NOMO-1 treated with dmso at 0.1 percent for 144 hours (cell line): ENCODE measurements around the gene RUNX2.
"Not testable (repeated sequence)": the region's sequence is repeated elsewhere in the genome, so short reads cannot be mapped to it uniquely, and the experiment has no call there.

Experiments
- DNase-seq: peaks from one replicate; lab custom pipeline; 2025; ENCODE audit not compliant: unreplicated experiment; lab: John Stamatoyannopoulos, UW

Gene RUNX2

DNA sequence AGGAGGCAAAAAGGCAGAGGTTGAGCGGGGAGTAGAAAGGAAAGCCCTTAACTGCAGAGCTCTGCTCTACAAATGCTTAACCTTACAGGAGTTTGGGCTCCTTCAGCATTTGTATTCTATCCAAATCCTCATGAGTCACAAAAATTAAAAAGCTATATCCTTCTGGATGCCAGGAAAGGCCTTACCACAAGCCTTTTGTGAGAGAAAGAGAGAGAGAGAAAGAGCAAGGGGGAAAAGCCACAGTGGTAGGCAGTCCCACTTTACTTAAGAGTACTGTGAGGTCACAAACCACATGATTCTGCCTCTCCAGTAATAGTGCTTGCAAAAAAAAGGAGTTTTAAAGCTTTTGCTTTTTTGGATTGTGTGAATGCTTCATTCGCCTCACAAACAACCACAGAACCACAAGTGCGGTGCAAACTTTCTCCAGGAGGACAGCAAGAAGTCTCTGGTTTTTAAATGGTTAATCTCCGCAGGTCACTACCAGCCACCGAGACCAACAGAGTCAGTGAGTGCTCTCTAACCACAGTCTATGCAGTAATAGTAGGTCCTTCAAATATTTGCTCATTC, at the start of gene RUNX2:
Gene RUNX2, plus strand, starts transcription at position 375 of the 567 bp plus-strand sequence. CDS start 397 bp downstream, outside the sequence.
- DNase-seq, result no peak

DNA sequence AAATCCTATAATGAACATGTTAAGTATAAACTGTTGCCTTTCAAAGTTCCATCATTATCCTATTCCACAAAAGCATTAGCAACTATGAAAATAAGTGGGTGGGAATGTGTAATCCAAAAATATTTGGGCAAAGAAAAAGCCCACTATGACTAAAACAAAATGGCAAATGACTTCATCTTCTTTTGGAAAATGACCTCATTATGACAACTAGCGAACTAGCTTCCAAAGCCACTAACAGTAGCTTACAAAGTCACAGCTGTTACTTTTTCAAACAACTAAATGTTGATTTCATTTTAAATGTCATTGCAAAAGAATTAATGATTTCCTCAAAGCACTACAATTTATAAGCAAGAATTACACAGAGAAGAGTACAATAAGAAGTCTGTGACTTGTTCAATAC, 49.8 kb upstream of the RUNX2 start:
- no peak for DNase-seq

GRCh38 chr6:45286707-45287106, 41.4 kb upstream of the RUNX2 start:
- not testable (repeated sequence) for DNase-seq

GRCh38 chr6:45289751-45290514, 38.2 kb upstream of the RUNX2 start:
- DNase-seq, result no peak

DNA sequence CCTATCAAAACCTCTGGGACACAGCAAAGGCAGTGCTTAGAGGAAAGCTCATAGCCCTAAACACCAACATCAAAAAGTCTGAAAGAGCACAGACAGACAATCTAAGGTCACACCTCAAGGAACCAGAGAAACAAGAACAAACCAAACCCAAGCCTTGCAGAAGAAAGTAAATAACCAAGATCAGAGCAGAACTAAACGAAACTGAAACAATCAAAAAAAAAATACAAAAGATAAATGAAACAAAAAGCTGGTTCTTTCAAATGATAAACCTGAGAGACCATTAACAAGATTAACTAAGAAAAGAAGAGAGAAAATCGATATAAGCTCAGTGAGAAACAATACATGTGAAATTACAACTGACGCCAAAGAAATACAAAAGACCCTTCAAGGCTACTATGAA, 34.8 kb upstream of the RUNX2 start:
- DNase-seq, result no peak

GRCh38 chr6:45294065-45294701, 33.9 kb upstream of the RUNX2 start:
- not testable (repeated sequence) for DNase-seq

GRCh38 chr6:45297320-45297719, 30.8 kb upstream of the RUNX2 start:
- DNase-seq, result no peak

GRCh38 chr6:45299096-45299581, 29.0 kb upstream of the RUNX2 start:
- DNase-seq, result no peak

- DNase-seq, result no peak
These were observed 27.4 kb upstream of the RUNX2 start for GRCh38 chr6:45300736-45301135.

- no peak for DNase-seq
These were observed 26.6 kb upstream of the RUNX2 start for GRCh38 chr6:45301348-45302142.

GRCh38 chr6:45302832-45303231, 25.3 kb upstream of the RUNX2 start:
- no peak for DNase-seq

DNA sequence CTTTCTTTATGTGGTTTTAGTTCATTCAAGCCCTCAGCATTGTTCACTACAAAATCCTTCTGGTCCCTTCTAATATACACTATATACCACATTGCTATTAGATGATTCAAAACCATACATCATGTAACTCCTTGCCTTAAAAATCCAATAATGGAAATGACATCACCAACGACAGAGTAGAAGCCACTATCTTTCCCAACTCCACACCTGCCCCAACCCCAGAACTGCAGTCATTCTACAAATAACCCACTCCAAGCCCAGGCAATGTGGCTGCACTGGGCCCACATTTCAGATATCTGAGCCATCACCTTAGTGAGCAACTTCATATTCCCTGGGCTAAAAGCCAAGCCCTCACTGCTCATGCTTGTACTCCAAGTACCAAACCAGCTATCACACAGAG, 22.6 kb upstream of the RUNX2 start:
- DNase-seq, result no peak

DNA sequence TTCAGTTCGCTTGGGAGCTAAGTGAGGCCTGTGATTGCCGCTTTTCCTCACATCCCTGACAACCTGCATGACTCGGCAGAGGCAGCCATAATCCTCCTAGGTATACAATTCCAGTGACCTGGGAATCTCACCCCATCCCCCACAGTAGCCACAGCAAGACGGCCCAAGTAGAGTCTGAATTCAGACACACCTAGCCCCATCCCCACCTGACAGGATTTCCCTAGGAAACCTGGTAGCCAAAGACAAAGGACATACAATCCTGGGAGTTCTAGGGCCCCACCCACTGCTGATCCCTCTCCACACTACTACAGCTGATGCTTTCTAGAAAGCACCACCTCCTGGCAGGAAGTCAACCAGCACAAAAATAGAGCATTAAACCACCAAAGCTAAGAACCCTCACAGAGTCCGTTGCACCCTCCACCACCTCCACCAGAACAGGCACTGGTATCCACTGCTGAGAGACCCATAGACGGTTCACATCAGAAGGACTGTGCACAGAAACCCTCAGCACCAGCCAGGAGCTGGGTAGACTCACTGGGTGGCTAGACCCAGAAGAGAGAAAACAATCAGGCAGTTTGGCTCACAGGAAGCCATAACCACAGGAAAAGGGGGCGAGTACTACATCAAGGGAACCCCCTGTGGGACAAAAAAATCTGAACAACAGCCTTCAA, 17.9 kb upstream of the RUNX2 start:
- no peak for DNase-seq

DNA sequence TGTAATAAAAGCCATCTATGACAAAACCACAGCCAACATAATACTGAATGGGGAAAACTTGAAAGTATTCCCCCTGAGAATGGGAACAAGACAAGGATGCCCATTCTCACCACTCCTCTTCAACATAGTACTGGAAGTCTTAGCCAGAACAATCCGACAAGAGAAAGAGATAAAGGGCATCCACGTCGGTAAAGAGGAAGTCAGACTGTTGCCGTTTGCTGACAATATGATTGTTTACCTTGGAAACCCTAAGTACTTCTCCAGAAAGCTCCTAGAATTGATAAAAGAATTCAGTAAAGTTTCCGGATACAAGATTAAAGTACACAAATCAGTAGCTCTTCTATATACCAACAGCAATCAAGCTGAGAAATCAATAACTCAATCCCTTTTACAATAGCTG, 14.0 kb upstream of the RUNX2 start:
- no peak for DNase-seq

GRCh38 chr6:45320349-45320748, 7.8 kb upstream of the RUNX2 start:
- no peak for DNase-seq

GRCh38 chr6:45323656-45324224, 4.4 kb upstream of the RUNX2 start:
- DNase-seq, result no peak

DNA sequence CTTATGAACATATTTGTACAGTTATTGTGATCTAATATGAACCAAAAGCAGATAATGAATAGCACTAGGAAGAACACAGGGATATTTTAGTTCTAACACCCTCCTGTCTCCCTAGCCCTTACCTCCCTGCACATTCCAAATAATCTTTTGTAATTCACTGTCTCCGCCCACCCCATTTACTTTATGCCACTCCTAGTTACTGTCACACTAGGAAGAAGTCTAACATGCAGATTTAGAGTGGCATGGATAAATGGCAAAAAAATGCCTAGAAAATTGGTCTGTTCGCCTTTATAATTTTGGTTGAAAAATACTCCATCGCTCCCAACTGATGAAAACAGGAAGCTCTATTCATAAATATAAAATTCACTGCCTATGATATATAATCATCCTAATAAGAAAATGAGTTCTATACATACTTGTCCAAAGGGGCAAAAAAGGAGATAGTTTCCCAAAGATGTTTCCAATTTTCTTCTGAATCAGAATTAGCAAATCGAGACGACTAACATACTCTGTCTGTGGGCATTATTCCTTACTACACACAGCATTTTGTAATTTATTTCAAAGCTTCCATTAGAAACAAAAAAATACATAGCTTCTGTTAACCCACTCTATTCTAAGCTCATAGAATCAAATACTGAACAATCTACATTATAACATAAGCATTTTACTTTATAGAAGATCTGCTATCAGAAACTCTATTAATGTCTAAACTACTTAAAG, 1.3 kb upstream of the RUNX2 start:
- DNase-seq, result no peak

DNA sequence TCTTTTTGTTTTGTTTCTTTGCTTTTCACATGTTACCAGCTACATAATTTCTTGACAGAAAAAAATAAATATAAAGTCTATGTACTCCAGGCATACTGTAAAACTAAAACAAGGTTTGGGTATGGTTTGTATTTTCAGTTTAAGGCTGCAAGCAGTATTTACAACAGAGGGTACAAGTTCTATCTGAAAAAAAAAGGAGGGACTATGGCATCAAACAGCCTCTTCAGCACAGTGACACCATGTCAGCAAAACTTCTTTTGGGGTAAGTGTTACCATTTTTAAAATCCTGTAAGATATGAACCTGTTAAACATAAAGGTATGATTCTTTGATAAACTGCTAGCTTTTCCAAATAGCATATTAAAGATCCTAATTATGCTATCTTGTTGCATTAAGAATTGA, 393 bp downstream of the RUNX2 start:
- DNase-seq, result no peak

GRCh38 chr6:45344900-45345299, 16.8 kb downstream of the RUNX2 start:
- DNase-seq, result no peak

DNA sequence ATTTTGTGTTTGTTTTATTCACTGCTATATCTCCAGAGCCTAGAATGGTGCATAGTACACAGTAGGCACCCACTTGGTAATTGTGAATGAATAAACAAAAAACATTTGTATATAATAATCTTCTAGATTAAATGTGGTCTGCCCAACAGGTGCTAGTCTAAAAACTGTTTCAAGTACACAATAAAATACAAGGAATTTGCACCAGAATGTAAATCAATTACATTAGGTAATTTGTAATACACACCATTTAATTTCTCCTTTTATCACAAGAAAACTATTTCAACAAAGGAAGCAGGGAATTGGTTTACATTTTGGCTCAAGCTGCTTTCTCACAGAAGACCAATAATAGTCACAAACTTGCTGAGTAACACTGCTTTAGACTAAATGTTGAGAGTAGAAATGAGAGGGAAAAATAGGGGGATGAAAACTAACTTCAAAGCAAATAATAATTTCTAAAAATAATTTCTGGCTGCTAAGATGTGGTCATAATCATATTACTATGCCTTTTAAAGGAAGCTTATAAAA, 22.1 kb downstream of the RUNX2 start:
- no peak for DNase-seq
